HG02938 (cell line): ENCODE results near the gene TIMM21.

ENCODE experiments used
- ATAC-seq: cut with Tn5 transposase; IDR thresholded peaks from one replicate; pipeline ENCODE4 v1.9.1; 2021; ENCODE audit warnings: mild to moderate bottlenecking, moderate library complexity; ENCODE audit not compliant: unreplicated experiment

TIMM21 gene

DNA sequence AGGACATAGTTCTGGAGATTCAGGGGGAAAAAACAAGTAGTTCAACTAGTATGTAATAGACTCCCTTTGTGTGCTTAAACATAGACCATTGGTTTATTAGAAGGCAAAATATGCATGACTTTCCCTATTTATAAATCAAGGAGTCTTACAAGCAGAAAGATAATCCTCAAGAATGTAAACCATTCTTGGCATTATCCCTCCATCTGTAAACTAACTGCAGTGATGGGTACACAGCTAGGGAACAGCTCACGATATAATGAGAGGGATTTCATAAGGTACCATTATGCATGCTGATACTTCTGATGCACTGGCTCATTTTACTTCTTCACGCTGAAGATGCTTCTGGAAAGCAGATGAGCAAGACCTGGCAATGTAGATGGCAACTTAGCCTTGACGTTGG is 1.6 kb upstream of the TIMM21 start:
- no peak for ATAC-seq

DNA sequence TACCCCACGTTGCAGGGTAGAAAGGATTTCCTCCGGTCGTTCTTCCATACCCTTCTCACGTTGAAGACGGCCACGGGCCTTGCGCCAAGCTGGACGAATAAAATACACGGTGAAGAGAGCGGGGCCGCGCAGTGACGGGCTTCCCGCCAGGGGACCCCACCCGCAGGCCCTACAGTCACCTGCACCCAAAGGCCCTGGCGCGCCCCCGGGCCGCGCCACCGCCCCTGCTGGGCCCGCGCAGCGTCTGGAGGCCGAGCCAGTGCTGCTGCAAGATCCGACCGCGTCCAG is 888 bp upstream of the TIMM21 start:
- no peak for ATAC-seq

DNA sequence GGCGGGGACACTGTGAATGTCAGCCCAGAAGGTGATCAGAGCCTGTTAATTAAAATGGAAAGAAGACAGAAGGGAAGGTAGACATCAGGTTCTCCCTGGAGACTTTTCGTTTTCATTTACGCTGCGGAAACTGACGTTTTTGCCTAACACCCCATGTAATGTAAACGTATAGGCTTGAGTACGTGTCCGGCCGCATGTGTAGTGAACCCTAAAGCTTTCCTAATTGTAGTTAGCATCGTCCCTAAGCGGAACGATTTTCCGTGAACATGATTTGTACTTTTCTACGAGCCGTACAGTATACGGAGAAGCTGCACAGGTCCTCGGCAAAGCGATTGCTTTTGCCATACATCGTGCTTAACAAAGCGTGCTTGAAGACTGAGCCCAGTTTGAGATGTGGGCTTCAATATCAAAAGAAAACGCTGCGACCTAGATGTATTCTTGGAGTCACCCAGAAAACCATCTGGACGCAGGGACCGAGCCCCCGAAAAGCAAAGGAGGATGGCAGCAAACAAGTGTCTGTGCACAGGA is 284 bp downstream of the TIMM21 start:
- no peak for ATAC-seq

DNA sequence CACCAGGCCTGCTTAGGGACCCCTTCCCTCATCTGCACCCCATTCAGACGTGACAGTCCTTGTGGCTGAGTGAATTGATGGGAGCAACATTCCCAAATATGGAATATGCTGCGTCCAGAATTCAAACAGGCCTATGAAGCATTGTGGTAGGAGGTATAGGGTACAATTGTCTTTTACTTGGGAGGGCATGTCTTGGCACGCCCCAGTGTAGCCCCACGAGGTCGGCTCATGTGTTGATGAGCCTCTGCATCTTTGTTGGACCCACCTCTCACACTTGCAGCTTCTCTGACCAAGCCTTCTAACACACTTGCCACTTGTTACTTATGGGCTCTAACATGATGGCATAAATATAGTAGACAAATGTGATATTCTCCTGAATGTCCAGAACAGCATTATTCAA is 1.6 kb downstream of the TIMM21 start:
- no peak for ATAC-seq

DNA sequence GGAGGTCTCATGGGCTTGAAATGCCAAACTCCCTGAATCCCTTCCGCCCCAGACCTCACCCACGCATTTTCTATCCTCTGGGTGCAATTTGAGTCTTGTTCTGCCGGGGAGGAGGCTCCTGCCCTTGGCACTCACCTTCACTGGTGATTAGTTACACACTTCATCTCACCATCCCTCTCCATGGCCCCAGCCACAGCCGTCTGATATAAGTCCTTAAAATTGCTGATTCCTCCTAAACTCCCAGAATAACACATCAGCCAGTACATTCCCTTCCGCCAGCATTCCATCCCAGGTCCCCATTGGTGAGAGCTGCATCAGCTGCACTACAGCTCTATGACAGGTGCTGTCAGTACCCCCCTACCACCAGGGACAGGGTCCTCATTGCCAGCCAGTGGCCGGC is 3.9 kb downstream of the TIMM21 start:
- no peak for ATAC-seq

DNA sequence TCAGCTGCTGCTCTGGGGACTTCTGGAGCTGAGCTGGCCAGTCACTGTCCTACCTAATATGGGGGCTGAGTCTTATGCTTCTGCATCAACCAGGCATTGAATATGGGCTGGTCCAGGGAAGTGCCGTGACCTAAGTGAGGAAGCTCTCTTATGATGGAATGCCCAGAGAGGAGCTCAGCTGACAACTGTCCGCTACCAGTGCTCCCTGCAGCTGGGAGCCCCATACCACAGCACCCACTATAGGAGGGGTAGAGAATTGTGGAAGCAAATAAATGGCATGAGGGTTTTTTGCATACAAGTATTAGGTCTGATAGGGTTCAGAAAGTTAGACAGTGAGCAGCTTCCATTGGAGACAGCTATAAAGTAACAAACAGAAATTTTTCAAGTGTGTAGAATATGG is 4.5 kb downstream of the TIMM21 start:
- ATAC-seq: no peak

DNA sequence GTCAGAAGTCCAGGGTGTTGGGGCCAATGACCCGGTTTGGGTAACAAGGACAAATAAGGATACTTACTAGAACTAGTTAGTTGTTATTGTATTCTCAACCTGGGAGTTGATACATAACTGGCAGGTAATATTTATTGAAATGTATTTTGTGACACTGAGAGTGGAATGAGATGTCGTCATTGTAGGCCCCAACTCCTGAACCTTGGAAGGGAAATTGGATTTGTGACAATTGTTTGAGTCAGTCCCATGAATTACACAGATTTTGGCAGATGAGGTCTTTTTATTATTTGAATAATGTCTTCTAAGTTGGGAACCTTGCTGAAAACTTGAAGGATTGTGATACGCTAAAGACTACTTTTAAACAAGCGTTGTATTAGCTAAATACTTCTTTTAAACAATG is 5.1 kb downstream of the TIMM21 start:
- no peak for ATAC-seq

DNA sequence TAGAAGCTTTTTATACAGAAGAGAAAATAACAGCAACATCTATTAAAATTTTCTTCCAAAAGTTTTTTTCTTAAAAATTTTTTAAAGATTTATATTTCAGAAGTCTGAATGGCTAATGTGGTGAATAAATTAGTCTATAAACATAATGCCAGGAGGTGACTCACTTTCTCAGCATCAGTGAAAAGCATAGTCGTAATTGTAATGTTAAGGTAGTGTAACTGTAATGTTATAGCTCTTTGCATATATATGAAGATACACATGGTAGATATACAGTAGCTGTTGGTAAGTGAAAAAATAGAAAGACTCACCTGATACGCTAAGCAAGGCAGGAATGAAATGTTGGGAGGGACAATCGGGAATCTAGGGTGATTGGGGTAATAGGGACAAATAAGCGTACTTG is 5.5 kb downstream of the TIMM21 start:
- no peak for ATAC-seq

DNA sequence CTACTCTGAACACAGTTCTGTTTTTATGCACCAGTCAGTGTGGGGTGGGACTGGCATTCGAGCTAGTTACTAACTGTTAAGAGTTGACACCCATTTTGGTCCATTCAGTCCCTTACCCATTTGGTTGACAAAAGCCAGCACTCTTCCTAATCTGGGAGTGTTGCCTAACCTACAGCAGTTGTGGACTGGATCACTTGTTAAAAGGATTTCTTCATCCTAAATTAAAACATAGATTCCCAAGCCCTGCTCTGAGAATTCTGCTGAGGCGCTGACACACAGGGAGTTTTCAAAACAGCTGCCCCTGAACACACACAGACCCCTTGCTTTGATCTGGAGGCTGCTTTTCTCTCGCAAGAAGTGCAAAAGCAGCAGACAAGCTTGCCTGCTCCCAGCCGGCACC is 6.4 kb downstream of the TIMM21 start:
- ATAC-seq: no peak

DNA sequence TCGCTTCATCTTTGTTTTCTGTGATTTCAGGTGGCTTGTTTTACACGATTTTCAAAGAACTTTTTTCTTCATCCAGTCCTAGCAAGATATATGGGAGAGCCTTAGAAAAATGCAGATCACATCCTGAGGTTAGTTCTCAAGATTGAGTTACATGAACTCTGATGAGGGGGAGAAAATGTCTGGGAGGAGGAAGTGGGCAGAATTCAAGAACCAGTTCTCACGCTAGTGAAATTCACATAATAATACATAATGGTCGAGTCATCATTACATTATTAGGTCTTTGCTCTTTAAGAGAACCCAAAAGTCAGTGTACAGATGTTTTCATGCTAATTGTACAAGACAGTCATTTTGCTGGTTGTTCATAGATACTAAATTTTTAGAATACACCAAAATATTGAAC is 7.0 kb downstream of the TIMM21 start:
- no peak for ATAC-seq

DNA sequence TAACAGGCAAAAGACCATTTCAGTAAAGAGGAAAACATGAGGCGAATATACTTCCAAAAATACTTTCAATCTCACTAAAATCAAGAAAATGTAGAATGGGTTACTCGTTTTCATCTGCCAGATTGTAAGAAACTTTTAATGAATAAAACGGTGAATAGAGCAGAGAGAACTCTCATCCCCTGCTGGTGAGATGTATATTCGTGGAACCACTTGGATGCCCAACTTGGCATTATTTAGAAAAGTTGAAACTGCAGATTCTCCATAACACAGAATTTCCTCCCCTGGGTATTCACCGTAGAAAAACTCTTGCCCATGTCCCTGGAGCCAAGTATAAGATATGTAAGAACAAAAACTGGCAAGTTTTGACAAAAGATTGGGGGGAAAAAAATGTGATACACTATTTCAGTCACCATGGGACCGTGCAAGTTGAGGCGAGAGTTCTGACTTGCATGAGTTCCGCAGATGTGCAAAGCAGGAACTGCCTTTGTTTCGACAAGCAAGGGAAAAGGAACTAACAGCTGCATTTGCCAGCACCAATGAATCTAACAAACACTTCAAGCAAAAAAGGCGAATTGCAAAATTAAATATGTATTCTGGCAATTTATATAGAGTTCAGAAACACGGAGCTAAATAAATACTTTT is 14.8 kb downstream of the TIMM21 start:
- peak; percentile 51 for ATAC-seq

DNA sequence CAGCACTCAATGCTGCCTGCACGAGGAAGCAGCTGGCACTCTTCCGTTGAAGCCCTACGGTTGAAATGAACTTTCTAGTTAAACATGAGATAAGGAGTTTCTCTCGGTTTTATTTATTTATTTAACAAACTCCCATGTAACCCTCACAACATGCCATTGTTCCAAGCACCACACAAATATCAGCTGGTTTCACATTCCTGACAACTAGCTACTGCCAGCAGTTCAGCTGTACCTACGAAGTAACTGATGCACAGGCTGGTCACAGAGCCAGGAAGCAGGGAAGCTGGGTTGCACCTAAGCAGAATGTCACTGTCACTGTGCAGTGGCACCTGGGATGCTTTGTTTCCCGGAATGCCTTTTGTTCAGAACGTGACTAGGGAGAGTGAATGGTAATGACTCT is 18.1 kb downstream of the TIMM21 start:
- ATAC-seq: no peak

DNA sequence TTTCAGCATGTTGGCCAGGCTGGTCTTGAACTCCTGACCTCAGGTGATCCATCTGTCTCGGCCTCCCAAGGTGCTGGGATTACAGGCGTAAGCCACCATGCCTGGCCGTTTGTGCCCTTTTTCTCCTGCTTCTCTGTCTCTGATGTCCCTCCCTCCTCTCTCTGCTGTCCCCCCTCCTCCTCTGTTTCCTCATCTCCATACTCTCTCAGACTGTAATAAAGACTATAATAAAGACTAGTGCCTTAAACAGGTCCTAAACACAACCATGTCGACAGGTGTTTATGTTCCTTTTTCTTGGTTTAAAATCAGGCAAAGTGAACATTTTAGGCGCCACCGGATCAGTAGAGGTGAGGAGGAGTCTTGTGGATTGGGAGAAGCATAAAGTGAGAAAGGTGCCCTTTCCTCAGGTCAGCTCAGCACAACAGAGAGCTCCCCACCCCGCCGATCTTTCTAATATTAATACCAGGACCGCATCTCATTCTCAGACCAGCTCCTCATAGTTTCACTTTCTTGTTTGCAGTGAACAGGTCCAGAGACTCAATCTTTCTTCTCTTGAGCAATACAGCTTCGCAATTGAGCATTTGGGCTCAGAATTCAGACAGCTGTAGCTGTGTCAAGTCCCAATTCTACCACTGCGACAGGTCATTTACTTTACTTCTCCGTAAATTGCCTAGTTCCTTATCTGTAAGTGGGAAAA is 23.7 kb downstream of the TIMM21 start:
- ATAC-seq: peak; percentile 89

DNA sequence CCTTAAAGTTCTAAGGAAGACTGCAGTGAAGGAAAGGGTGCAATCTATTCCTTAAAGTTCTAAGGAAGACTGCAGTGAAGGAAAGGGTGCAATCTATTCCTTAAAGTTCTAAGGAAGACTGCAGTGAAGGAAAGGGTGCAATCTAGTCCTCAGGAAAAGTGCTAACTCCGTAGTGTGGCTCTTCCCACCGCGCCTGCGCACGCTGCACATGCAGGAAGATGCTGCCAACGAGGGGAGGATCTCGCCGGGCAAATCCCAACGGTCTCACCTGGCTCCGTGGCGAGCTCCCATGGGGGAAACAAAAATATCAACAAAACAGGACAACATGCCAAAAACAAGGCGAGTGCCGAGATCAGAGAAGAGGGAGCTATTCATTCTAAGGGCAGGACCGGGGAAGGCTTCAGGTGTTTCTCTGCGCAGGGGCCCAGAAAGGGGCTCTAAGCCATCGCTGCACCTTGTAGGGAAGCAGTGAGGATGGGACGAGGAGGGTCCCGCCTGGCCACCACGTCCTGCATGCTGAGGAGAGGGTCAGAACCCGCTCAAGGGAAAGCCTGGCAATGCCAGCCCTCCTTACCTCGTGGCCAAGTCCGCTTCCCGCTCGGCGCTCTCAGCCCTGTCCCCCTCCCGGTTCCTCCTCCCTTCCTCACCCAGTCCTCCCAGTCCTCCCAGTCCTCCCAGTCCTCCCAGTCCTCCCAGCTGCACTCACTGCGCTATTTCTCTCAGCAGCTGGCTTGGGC is 24.5 kb downstream of the TIMM21 start:
- ATAC-seq: no peak

DNA sequence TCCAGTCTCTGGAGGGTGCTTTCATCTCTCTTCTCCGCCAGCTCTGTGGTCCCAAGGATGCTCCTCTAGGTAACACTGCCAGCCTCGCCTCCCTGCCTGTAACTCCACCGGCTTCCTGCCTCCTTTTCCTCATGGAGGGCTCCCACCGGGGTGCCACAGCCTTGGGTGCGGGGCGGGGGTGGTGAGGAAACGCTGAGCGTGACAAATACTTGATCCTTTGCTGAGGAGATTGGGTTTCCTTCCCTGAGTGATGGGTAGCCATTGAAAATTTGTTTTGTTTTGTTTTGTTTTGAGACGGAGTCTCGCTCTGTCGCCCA is 25.1 kb downstream of the TIMM21 start:
- ATAC-seq: no peak

DNA sequence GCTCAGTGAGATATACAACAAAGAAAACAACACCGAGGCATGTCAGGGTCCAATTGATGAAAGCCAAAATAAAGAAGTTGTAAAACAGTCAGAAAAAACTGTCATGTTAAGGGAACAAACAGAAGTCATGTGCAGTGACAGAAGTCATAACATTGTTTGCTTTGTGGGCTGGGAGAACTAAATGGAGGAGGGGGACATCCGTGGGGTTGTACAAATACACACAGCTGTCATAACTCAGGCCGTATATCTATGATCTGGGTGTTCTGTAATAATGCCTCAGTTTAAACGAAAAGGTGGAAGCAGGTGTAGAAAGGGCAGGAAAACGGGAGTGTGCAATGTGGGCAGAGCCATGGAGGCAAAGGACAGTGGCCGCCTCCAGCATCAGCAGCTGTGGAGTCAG is 27.3 kb downstream of the TIMM21 start:
- no peak for ATAC-seq

DNA sequence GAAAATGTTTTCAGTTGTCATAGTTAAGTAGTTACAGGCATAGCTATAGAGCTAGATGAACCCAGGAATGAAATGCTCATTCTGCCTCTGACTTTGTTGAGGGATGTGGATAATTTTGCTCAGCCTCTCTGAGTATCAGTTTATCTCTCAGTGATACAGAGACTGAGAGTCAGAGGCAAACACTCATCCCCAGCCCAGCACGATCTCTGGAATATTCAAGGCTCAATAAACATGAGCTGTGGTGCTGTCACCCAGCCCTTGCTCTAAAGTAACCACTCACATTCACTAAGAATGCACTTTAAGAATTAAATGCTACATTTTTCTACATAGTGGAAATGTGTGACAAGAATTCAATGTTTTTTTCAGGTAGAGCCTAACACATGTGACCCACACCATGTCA is 30.6 kb downstream of the TIMM21 start:
- ATAC-seq: no peak

DNA sequence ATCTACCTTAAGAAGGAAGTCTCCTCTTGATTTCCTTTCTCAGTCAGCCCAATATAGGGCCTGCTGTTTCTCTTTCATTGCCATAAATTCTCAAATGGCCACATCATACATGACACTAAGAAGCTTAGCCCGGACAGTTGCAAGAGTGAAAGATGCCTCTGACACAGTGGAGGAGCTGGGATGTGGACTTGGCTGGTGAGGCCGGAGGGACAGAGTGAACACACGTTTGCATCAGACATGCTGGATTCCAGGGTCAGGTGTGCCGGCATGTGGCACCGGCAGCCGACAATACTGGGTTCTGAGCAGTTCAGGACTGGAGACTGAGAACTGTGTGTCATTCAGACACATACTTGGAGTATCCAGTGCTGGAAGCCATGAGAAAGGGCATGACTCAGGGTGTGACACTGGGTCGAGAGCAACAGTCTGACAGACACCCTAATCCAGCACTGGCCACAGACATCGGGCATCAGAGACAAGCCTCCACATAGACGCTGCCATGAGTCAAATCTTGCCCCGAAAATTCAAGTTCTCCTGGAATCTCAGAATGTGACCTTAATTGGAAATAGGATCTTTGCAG is 31.4 kb downstream of the TIMM21 start:
- no peak for ATAC-seq

DNA sequence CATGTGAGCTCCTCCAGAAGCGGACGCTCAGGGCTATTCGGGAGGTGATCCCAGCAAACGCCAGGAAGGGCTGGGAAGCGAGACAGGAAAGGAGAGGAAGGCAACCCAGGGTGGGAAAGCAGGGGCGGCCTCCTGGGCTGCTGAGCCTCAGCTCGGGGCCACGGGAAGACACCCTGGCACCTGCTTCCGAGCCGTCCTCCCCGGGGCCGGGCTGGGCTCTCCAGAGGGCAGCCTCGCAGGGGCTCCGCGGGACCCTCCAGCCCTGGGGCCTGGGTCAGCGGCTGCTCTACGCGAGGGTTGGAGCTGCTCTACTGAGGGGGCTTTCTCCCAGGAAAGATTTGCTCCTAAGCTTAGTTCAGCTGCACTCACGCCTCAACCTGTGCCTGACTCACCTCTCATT is 34.0 kb downstream of the TIMM21 start:
- ATAC-seq: no peak

DNA sequence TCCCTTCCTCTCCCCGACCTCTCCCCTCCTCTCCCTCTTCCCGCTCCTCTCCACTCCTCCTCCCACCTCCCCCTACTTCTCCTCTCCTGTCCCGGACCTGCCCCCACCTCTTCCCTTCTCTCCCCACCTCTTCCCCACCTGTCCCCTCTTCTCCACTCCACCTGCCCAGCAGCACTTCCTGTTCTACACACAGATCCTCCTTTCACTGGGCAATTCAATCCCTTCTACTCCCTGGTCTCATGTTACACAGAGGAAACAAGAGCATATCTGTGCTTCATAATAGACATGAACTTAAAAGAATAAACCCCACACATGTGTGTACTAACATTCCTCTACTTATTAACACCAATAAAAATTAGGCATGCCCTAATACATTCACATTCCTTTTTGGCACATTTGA is 34.8 kb downstream of the TIMM21 start:
- no peak for ATAC-seq

DNA sequence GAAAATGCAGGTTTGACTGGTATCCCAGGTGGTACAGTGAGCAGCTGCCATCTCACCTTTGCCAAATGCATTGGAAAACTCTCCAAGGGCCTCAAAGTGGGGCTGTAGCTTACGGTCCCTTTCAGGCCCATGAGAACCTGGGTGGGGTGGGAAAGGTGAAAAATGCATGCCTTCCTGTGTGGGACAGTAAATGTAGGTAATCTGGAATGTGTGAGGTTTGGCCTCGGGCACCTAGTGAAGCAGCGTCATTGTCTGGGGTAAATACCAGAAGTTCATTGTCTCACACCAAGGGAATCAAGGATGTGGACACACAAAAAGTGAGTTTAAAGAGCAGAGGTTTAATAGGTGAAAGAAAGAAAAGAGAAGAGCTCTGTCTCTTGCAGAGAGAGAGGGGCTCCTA is 36.6 kb downstream of the TIMM21 start:
- ATAC-seq: no peak

DNA sequence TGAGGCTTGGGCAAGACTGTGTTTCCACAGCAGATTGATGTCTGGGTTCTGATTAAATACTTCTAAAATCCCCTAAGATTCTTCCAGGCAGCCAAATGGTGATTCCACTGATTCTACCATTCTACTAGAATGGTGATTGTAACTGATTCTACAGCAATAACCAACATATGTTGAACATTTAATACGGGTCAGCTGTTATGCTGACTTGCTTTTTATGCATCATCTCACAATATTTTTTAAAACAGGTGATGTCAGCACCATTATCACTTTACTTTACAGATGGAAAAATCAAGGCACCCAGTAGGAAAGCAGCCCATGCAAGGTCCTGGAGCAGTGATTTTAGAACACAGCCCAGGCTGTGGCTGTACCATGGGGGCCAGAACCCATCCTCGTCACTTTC is 37.5 kb downstream of the TIMM21 start:
- no peak for ATAC-seq
